Thyroid gland (tissue), 4 donors: Measurements from ENCODE around the gene TTC9C. TPM values are rescaled to one million over a fixed set of nuclear protein-coding genes. Genes with fewer than 3 reads are reported as not detected.
A peak's percentile ranks its signal among the peaks of the same experiment; 100 is the strongest.

Source experiments
- DNase-seq, 2 donors: peaks; one replicate each; pipeline ENCODE4 v3.0.0-alpha.2; 2019
- H3K27ac ChIP-seq, 3 donors: fragments of 200-600 bp; sonication (generic); 1 replicate in 2 of 3; 2 replicates in 1 of 3; pipeline ENCODE4 v1.5.1; 2016 to 2019; ENCODE audit warnings: mild to moderate bottlenecking in 1 of 3, moderate library complexity in 1 of 3
- H3K27me3 ChIP-seq: fragments of 200-600 bp; sonication (generic); one replicate; pipeline ENCODE4 v1.5.1; 2019
- H3K36me3 ChIP-seq, 2 donors: fragments of 200-600 bp; sonication (generic); one replicate each; pipeline ENCODE4 v1.5.1; 2016 to 2019
- H3K4me1 ChIP-seq, 2 donors: fragments of 200-600 bp; sonication (generic); one replicate each; pipeline ENCODE4 v1.5.1; 2017 to 2019
- H3K4me3 ChIP-seq, 3 donors: fragments of 200-600 bp; sonication (generic); replicated peaks in 1 of 3; 1 replicate in 2 of 3; 2 replicates in 1 of 3; pipeline ENCODE4 v1.5.1; 2016; ENCODE audit warnings: mild to moderate bottlenecking in 1 of 3
- H3K9me3 ChIP-seq: fragments of 200-600 bp; sonication (generic); one replicate; pipeline ENCODE4 v1.5.1; 2017
- CTCF ChIP-seq, 6 experiments: fragments of 200-600 bp in 3 of 6; fragments of 450-650 bp in 3 of 6; sonication (generic) in 3 of 6; IDR thresholded peaks; one replicate each; pipeline ENCODE4 v1.5.1; 2016 to 2019; ENCODE audit warnings: antibody characterized with exemption in 6 of 6, mild to moderate bottlenecking in 2 of 6, inconsistent platforms in 1 of 6, moderate library complexity in 1 of 6
- POLR2A ChIP-seq, 2 donors: fragments of 450-650 bp; IDR thresholded peaks; one replicate each; pipeline ENCODE4 v1.6.1; 2017; ENCODE audit warnings: antibody characterized with exemption in 2 of 2, mild to moderate bottlenecking in 2 of 2, moderate library complexity in 1 of 2
- WGBS, 2 donors: methylation state at CpG; one replicate each; pipeline ENCODE4 v1.1.5; 2017; 5-methylcytosine and 5-hydroxymethylcytosine counted together
- intact Hi-C: fragments of 100-400 bp; cut with DNase I; formaldehyde crosslinking; loops from one replicate; pipeline ENCODE4 v1.15.1; 2023
- total RNA-seq, 4 donors: library from RNA; depleted of rRNA; stranded (reverse); fragments of >200 nt; gene quantifications; one replicate each; pipeline ENCODE4 v1.2.3, GENCODE V29; 2016

The TTC9C gene
- total RNA-seq, 4 donors from 2014 or later, result 21.3 to 29.3 (median 25.4) TPM

- Histone ChIP-seq H3K4me3 (peak overlapping the region; percentile 1 to 42 (median 21)), H3K4me1 (peaks cover 20 to 29% of the 10 kb centered on the region in 2 donors), H3K27me3 (no peaks in the 10 kb centered on the region), H3K27ac (peak overlapping the region; percentile 84 to 93 (median 88)), H3K9me3 (no peaks in the 10 kb centered on the region), H3K36me3 (peaks cover 23 to 36% of the 10 kb centered on the region in 2 donors)
- intact Hi-C loops, result no loop called here
- TF ChIP-seq POLR2A (IDR thresholded peaks at IDR 0.05) (no peak), CTCF (IDR thresholded peaks at IDR 0.05) (no peak)
- DNase-seq, result peak in 1 of 2 donors; percentile 19
- WGBS, 2 donors, result 76 to 78% methylated on average over 7 of the region's 7 CpGs
These were observed 18.3 kb upstream of the TTC9C start for GRCh38 chr11:62710001-62710345.

GRCh38 chr11:62712276-62712812 is 15.9 kb upstream of the TTC9C start:
- 87% methylated on average over 6 of the region's 6 CpGs for WGBS, 2 donors
- Histone ChIP-seq H3K4me1 (peaks cover 14 to 16% of the 10 kb centered on the region in 2 donors), H3K9me3 (no peaks in the 10 kb centered on the region), H3K27ac (no peak overlapping the region), H3K27me3 (no peaks in the 10 kb centered on the region), H3K36me3 (peaks cover 46 to 59% of the 10 kb centered on the region in 2 donors), H3K4me3 (no peak overlapping the region)
- no peak for DNase-seq
- intact Hi-C loops, result no loop called here
- no peak for TF ChIP-seq CTCF (IDR thresholded peaks at IDR 0.05)
- TF ChIP-seq POLR2A (IDR thresholded peaks at IDR 0.05), result no peak

- intact Hi-C loops, result no loop called here
- TF ChIP-seq CTCF (IDR thresholded peaks at IDR 0.05) (no peak), POLR2A (IDR thresholded peaks at IDR 0.05) (no peak)
- WGBS, 2 donors, result 53 to 74% methylated on average over 3 of the region's 3 CpGs
- peaks cover 14 to 16% of the 10 kb centered on the region in 2 donors for H3K4me1 ChIP-seq
- DNase-seq, result no peak
- H3K36me3 ChIP-seq, result peaks cover 51 to 64% of the 10 kb centered on the region in 2 donors
- H3K27me3 ChIP-seq, result no peaks in the 10 kb centered on the region
- no peak overlapping the region for H3K27ac ChIP-seq
- H3K4me3 ChIP-seq, result no peak overlapping the region
- no peaks in the 10 kb centered on the region for H3K9me3 ChIP-seq
These were observed 15.4 kb upstream of the TTC9C start for GRCh38 chr11:62712861-62713260.

- no peak for TF ChIP-seq CTCF (IDR thresholded peaks at IDR 0.05)
- no peak for TF ChIP-seq POLR2A (IDR thresholded peaks at IDR 0.05)
- H3K4me1 ChIP-seq, result peaks cover 13 to 14% of the 10 kb centered on the region in 2 donors
- peaks cover 56 to 69% of the 10 kb centered on the region in 2 donors for H3K36me3 ChIP-seq
- no peaks in the 10 kb centered on the region for H3K27me3 ChIP-seq
- no peaks in the 10 kb centered on the region for H3K9me3 ChIP-seq
- 96 to 97% methylated on average over 2 of the region's 2 CpGs for WGBS, 2 donors
- H3K4me3 ChIP-seq, result no peak overlapping the region
- intact Hi-C loops, result no loop called here
- DNase-seq, result no peak
- no peak overlapping the region for H3K27ac ChIP-seq
These were observed 14.9 kb upstream of the TTC9C start for GRCh38 chr11:62713343-62713742.

- no peak for DNase-seq
- peaks cover 77 to 90% of the 10 kb centered on the region in 2 donors for H3K36me3 ChIP-seq
- peaks cover 0 to under 1% of the 10 kb centered on the region in 2 donors for H3K4me1 ChIP-seq
- WGBS, 2 donors, result 92 to 94% methylated on average over 24 of the region's 24 CpGs
- intact Hi-C loops, result no loop called here
- TF ChIP-seq CTCF (IDR thresholded peaks at IDR 0.05) (no peak), POLR2A (IDR thresholded peaks at IDR 0.05) (no peak)
- H3K9me3 ChIP-seq, result no peaks in the 10 kb centered on the region
- H3K4me3 ChIP-seq, result no peak overlapping the region
- no peak overlapping the region for H3K27ac ChIP-seq
- H3K27me3 ChIP-seq, result no peaks in the 10 kb centered on the region
These were observed 12.8 kb upstream of the TTC9C start for GRCh38 chr11:62715150-62716130.
